ENCODE results near the gene DNAJC7. TPM values are rescaled to one million over a fixed set of nuclear protein-coding genes. Genes with fewer than 3 reads are reported as not detected.
"Not testable (repeated sequence)": the region's sequence is repeated elsewhere in the genome, so short reads cannot be mapped to it uniquely, and the experiment has no call there.

DNAJC7 gene
- total RNA-seq, 2 donors from 2014 or later = 112 to 116 TPM

GRCh38 chr17:41937970-41938954 is 79.0 kb downstream of the DNAJC7 start:
- H3K27ac Mint-ChIP-seq = peak overlapping the region; percentile 61
- 93 to 99% methylated on average over 9 to 19 of the region's 19 CpGs for WGBS, 2 experiments (ENCODE audit: insufficient coverage in 1 of 2, insufficient read length in 1 of 2)
- H3K36me3 ChIP-seq (ENCODE audit: control insufficient read depth, insufficient read depth, low read length) = no peaks in the 10 kb centered on the region

GRCh38 chr17:41935641-41936040 is 81.6 kb downstream of the DNAJC7 start:
- no peaks in the 10 kb centered on the region for H3K9me3 ChIP-seq (ENCODE audit: control insufficient read depth, low read length)
- H3K27ac ChIP-seq (ENCODE audit: low read depth, low read length) = no peak overlapping the region
- H3K27me3 ChIP-seq (ENCODE audit: control insufficient read depth, insufficient read depth, low read length, poor library complexity, severe bottlenecking) = no peaks in the 10 kb centered on the region
- TF ChIP-seq, protein P1, sequence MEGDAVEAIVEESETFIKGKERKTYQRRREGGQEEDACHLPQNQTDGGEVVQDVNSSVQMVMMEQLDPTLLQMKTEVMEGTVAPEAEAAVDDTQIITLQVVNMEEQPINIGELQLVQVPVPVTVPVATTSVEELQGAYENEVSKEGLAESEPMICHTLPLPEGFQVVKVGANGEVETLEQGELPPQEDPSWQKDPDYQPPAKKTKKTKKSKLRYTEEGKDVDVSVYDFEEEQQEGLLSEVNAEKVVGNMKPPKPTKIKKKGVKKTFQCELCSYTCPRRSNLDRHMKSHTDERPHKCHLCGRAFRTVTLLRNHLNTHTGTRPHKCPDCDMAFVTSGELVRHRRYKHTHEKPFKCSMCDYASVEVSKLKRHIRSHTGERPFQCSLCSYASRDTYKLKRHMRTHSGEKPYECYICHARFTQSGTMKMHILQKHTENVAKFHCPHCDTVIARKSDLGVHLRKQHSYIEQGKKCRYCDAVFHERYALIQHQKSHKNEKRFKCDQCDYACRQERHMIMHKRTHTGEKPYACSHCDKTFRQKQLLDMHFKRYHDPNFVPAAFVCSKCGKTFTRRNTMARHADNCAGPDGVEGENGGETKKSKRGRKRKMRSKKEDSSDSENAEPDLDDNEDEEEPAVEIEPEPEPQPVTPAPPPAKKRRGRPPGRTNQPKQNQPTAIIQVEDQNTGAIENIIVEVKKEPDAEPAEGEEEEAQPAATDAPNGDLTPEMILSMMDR (conservative IDR thresholded peaks at IDR 0.05) = no peak
- no peak overlapping the region for H3K4me3 ChIP-seq (ENCODE audit: low read length)
- DNase-seq = no peak
- H3K36me3 Mint-ChIP-seq (ENCODE audit: low read depth) = peaks cover 10% of the 10 kb centered on the region
- H3K4me1 ChIP-seq (ENCODE audit: control insufficient read depth, insufficient read depth, low read length) = no peaks in the 10 kb centered on the region
- no peaks in the 10 kb centered on the region for H3K9me3 Mint-ChIP-seq
- no peak overlapping the region for H3K27ac Mint-ChIP-seq
- H3K4me3 Mint-ChIP-seq = no peak overlapping the region
- H3K9ac ChIP-seq (ENCODE audit: extremely low read depth, low read length, poor library complexity, severe bottlenecking) = no peak overlapping the region
- H3K4me1 Mint-ChIP-seq = no peaks in the 10 kb centered on the region
- WGBS, 2 experiments (ENCODE audit: insufficient coverage in 1 of 2, insufficient read length in 1 of 2) = 90 to 98% methylated on average over 6 of the region's 6 CpGs
- no peaks in the 10 kb centered on the region for H3K36me3 ChIP-seq (ENCODE audit: control insufficient read depth, insufficient read depth, low read length)
- no peaks in the 10 kb centered on the region for H3K27me3 Mint-ChIP-seq (ENCODE audit: insufficient read depth)

More at GRCh38 chr17:41937970-41938954, 79.0 kb downstream of the DNAJC7 start:
- Histone ChIP-seq H3K4me1 (ENCODE audit: control insufficient read depth, insufficient read depth, low read length) (no peaks in the 10 kb centered on the region), H3K9ac (ENCODE audit: extremely low read depth, low read length, poor library complexity, severe bottlenecking) (no peak overlapping the region), H3K27me3 (ENCODE audit: control insufficient read depth, insufficient read depth, low read length, poor library complexity, severe bottlenecking) (no peaks in the 10 kb centered on the region), H3K27ac (ENCODE audit: low read depth, low read length) (no peak overlapping the region), H3K9me3 (ENCODE audit: control insufficient read depth, low read length) (no peaks in the 10 kb centered on the region), H3K4me3 (ENCODE audit: low read length) (no peak overlapping the region)
- no peaks in the 10 kb centered on the region for H3K4me1 Mint-ChIP-seq
- peaks cover 10% of the 10 kb centered on the region for H3K36me3 Mint-ChIP-seq (ENCODE audit: low read depth)
- no peak overlapping the region for H3K4me3 Mint-ChIP-seq
- no peak for DNase-seq
- H3K27me3 Mint-ChIP-seq (ENCODE audit: insufficient read depth) = no peaks in the 10 kb centered on the region
- TF ChIP-seq, protein P1 (conservative IDR thresholded peaks at IDR 0.05) = no peak
- H3K9me3 Mint-ChIP-seq = no peaks in the 10 kb centered on the region

DNA sequence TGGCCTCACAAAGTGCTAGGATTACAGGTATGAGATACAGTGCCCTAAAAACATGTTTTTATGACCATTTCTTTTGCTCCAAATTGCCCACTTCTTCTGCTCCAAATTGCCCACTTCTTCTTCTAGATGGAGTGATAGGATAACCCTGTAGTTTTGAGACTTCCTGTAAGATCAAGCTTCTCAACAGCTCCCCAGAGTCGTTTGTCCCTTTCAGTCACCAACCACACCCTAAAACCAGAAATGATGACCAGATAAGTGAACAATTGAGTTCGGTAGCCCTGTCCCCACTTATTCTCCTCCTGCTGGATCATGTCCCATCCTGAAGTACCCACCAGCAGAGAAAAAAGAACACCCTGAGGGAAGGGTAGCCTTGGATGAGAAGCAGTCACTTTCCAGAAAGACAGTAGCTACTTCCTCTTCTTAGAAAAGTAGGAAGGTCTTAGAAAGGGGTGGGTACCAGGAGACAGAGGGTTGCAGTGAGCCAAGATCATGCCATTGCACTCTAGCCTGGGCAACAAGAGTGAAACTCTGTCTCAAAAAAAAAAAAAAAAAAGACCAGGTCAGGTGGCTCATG is 84.3 kb downstream of the DNAJC7 start:
- Mint-ChIP-seq H3K9me3 (no peaks in the 10 kb centered on the region), H3K27ac (no peak overlapping the region)

GRCh38 chr17:41931715-41932114 is 85.5 kb downstream of the DNAJC7 start:
- not testable (repeated sequence) for H3K9me3 ChIP-seq (ENCODE audit: control insufficient read depth, low read length); H3K27me3 ChIP-seq (ENCODE audit: control insufficient read depth, insufficient read depth, low read length, poor library complexity, severe bottlenecking); H3K4me1 ChIP-seq (ENCODE audit: control insufficient read depth, insufficient read depth, low read length); H3K36me3 ChIP-seq (ENCODE audit: control insufficient read depth, insufficient read depth, low read length); H3K9ac ChIP-seq (ENCODE audit: extremely low read depth, low read length, poor library complexity, severe bottlenecking); DNase-seq; H3K36me3 Mint-ChIP-seq (ENCODE audit: low read depth); H3K27ac ChIP-seq (ENCODE audit: low read depth, low read length); H3K9me3 Mint-ChIP-seq; H3K4me3 Mint-ChIP-seq; H3K4me1 Mint-ChIP-seq; H3K27ac Mint-ChIP-seq; H3K4me3 ChIP-seq (ENCODE audit: low read length); H3K27me3 Mint-ChIP-seq (ENCODE audit: insufficient read depth)
- WGBS, 2 experiments (ENCODE audit: insufficient coverage in 1 of 2, insufficient read length in 1 of 2) = 95 to 100% methylated on average over 2 to 4 of the region's 4 CpGs

More for the DNA sequence above, 84.3 kb downstream of the DNAJC7 start:
- H3K9ac ChIP-seq (ENCODE audit: extremely low read depth, low read length, poor library complexity, severe bottlenecking) = no peak overlapping the region
- no peak for DNase-seq
- H3K36me3 ChIP-seq (ENCODE audit: control insufficient read depth, insufficient read depth, low read length) = no peaks in the 10 kb centered on the region
- H3K27me3 ChIP-seq (ENCODE audit: control insufficient read depth, insufficient read depth, low read length, poor library complexity, severe bottlenecking) = no peaks in the 10 kb centered on the region
- H3K27ac ChIP-seq (ENCODE audit: low read depth, low read length) = no peak overlapping the region
- TF ChIP-seq, protein P1 (conservative IDR thresholded peaks at IDR 0.05) = no peak
- H3K4me3 ChIP-seq (ENCODE audit: low read length) = no peak overlapping the region
- H3K4me3 Mint-ChIP-seq = no peak overlapping the region
- whole genome bisulfite sequencing, 2 experiments (ENCODE audit: insufficient coverage in 1 of 2, insufficient read length in 1 of 2) = 80% methylated on average over 2 of the region's 2 CpGs; no CpG with 5 or more reads in 1 of the 2 experiments
- no peaks in the 10 kb centered on the region for H3K9me3 ChIP-seq (ENCODE audit: control insufficient read depth, low read length)
- H3K36me3 Mint-ChIP-seq (ENCODE audit: low read depth) = peaks cover 7% of the 10 kb centered on the region
- no peaks in the 10 kb centered on the region for H3K4me1 ChIP-seq (ENCODE audit: control insufficient read depth, insufficient read depth, low read length)
- H3K4me1 Mint-ChIP-seq = peaks cover 8% of the 10 kb centered on the region
- no peaks in the 10 kb centered on the region for H3K27me3 Mint-ChIP-seq (ENCODE audit: insufficient read depth)

- H3K4me1 ChIP-seq (ENCODE audit: control insufficient read depth, insufficient read depth, low read length); H3K27ac ChIP-seq (ENCODE audit: low read depth, low read length); H3K4me1 Mint-ChIP-seq; H3K9me3 Mint-ChIP-seq; H3K9me3 ChIP-seq (ENCODE audit: control insufficient read depth, low read length); H3K36me3 Mint-ChIP-seq (ENCODE audit: low read depth); H3K27me3 Mint-ChIP-seq (ENCODE audit: insufficient read depth); DNase-seq; H3K36me3 ChIP-seq (ENCODE audit: control insufficient read depth, insufficient read depth, low read length); H3K27me3 ChIP-seq (ENCODE audit: control insufficient read depth, insufficient read depth, low read length, poor library complexity, severe bottlenecking): not testable (repeated sequence)
- peak overlapping the region; percentile 98 for H3K27ac Mint-ChIP-seq
- WGBS, 2 experiments (ENCODE audit: insufficient coverage in 1 of 2, insufficient read length in 1 of 2) = 61 to 91% methylated on average over 7 to 17 of the region's 18 CpGs
- H3K4me3 ChIP-seq (ENCODE audit: low read length) = peak overlapping the region; percentile 95
- peak overlapping the region; percentile 76 for H3K4me3 Mint-ChIP-seq
- peak overlapping the region; percentile 59 for H3K9ac ChIP-seq (ENCODE audit: extremely low read depth, low read length, poor library complexity, severe bottlenecking)
Observed at GRCh38 chr17:41930833-41931156, 86.4 kb downstream of the DNAJC7 start.

Data from endodermal cell (in vitro differentiated cells).